ENCODE measurements around the gene FZD7.
A peak's percentile ranks its signal among the peaks of the same experiment; 100 is the strongest.

The FZD7 gene

GRCh38 chr2:202014759-202015211, 18.9 kb upstream of the FZD7 start:
- peak; percentile 74 for FAIRE-seq

DNA sequence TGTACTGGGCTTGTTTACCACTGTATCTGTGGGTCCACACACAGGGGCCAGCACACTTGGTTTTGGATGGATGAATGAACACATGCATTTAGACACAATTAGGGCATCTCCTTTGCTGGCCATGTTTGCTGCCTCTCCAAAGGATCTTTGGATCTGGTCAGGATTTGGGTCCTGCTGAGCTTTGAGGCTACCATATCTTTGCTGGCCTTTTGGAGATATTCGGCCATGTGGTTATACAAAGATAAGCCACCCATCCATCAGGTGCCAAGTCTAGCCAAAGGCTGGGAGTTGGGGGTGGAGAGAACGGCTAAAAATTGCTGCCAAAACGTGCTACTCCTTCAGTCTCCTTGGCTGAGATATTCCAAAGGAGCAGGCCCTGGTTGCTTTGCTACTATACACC, 18.2 kb upstream of the FZD7 start:
- no peak for FAIRE-seq

DNA sequence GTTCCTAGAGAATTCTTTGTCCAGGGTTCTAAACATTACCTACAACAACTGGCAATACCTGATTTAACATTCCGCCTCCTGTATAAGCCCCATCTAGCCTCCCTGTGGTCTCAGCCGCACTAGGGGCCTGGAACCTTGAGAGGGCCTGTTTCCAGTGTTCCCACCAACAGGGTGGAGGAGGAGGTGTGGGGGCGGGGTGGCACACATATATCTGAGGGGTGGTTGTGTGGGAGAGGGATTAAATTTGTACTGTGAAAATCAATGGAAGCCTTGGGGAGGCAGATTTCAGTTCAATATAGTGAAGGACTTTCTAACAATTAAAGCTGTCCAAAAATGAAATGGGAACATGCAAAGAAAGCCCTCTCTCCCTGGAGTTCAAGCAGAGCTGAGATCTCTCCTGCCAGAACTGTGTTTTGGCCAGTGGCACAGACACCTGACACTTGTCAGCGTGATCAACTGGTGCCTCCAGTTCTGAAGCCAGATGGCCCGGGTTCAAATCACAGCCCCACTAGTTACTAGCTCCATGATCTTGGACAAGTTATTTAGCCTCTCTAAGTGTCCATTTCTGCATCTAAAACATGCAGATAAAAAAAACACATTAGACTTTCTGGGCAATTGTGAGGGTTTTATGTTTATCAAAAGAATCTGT, 17.0 kb upstream of the FZD7 start:
- FAIRE-seq, result no peak

DNA sequence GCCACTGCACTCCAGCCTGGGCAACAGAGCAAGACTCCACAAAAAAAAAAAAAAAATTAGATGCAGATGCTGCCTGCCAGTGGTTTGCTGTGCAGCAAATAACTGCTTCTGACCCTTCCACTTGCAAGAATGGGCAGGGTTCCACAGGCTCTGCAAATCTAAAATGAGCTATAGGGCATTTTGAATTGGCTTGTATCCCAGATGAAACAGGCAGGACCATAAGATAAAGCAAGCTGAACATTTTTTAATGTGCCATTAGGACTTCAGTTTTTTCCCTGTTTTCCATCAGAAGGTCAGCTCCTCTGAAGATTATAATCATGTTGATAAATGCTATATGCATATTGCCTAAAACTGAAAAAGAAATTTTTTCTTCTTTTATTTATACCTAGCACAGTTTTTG, 15.7 kb upstream of the FZD7 start:
- no peak for FAIRE-seq

DNA sequence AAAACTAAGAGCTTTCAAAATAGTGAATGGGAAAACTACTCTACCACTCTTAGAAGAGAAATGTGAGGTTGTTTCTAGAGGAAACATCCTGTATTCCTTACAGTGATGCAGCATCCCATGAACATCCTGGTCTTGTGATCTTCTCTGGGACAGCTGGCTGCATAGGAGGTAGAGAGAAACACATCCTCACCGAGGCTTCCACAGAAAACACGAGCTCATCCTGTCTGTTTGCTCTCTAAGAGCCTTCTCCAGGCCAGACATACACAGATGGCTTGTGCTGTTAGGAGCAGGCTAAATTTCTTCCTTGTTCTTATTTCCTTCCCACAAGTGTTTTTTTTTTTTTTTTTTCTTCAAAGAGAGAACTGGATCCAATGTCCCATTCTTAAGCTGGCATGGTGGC, 14.7 kb upstream of the FZD7 start:
- no peak for FAIRE-seq

- FAIRE-seq, result no peak
These were observed 13.8 kb upstream of the FZD7 start for GRCh38 chr2:202019689-202020450.

GRCh38 chr2:202022755-202023154, 10.9 kb upstream of the FZD7 start:
- FAIRE-seq, result no peak

- FAIRE-seq, result no peak
These were observed 10.3 kb upstream of the FZD7 start for GRCh38 chr2:202023198-202023903.

DNA sequence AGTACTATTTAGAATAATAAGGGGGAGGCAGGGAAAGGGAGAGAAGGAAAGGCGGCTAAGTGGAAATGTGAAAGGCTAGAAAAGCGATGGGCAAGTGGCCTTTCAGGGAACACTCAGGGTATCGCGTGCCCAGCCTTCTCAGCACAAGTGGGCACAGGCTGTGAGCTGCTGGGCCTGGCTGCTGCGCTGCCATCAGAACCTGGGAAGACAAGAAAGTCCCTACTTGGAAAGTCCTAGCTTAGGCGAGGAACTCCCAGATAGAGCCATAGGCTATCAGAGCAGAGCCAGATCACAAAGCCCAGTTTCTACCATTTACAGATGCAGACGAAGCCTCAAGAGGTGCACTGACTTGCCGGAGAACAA, 9.8 kb upstream of the FZD7 start:
- no peak for FAIRE-seq

DNA sequence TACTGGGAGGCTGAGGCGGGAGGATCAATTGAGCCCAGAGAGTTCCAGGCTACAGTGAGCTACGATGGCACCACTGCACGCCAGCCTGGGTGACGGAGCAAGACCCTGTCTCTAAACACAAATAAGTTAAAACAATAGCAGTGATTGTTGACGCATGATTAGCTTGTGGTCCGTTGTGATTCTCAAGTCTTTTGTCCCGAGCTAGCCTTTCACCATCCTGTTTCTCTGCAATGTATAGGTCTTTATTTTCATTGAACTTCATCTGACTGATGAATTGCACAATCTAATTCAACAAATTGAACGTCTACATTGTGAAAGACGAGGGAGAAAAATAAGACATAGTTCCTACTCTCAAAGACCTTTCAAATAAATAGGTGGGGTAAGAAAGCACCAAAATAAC, 8.8 kb upstream of the FZD7 start:
- no peak for FAIRE-seq

DNA sequence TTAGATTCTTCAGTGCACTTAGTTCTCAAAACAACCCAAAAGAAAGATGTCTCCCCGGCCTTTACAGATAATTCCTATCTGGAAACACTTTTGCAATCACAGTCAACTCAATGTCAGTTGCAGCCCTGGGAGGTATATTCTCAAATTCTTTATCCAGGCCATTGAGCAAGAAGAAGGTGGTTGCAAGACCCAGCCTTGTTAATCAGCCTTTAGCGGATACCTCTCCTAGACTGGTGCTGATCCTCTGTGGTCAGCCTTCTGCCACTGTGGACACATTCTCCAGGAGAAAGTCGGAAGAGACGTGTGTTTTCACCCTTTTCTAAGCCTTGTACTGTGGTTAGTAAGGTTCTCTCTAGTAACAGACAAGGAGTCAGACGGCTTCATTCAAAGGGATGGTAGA, 7.8 kb upstream of the FZD7 start:
- FAIRE-seq, result no peak

DNA sequence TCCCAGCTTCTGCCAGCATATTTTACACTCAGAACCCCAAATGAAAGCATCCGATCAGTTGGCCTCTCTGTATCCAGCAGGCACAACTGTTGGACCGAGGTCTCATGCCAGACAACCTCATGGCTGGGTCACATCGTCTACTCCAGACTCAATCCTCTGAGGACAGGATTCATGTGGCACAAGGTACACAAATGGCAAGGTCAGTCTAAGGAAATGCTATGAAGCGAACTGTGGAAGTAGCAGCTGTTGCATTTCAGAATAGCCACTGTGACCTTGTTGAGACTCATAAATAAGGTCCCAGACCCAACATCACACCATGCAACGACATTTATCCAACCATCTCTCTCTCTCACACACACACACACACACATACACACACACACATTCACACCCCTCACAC, 7.1 kb upstream of the FZD7 start:
- no peak for FAIRE-seq

- no peak for FAIRE-seq
These were observed 3.0 kb upstream of the FZD7 start for GRCh38 chr2:202030691-202031090.

DNA sequence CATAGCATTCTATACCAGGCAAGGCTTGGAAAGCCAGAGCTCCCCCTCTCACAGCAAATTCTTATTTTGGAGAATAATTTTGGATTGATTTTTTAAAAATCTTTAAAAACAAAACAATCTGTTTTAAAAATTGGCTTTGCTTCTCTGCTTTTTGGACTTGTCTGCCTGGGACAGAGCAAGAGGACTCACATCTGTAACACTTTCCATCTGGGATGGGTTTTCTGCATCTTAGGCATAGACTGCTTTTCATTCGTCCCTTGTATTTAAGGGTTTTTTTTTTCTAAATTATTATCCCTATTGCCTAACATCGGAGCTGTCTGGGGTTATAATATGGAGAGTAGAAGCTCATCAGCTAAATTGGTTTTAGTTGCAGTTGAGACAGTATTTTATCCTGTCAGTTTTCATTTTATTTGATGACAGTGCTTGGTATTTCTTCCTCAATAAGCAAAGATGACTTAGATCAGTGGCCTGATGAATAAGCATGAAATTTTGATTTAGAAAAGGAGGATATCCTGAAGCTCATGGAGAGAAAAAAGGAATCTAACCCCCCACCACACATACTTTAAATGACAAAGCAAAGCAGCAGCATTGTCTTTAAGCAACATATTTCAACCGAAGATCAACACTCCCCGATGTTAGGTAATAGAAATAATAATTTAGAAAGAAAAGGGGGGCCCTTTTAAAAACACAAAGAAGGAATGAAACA, 2.3 kb upstream of the FZD7 start:
- FAIRE-seq, result no peak

DNA sequence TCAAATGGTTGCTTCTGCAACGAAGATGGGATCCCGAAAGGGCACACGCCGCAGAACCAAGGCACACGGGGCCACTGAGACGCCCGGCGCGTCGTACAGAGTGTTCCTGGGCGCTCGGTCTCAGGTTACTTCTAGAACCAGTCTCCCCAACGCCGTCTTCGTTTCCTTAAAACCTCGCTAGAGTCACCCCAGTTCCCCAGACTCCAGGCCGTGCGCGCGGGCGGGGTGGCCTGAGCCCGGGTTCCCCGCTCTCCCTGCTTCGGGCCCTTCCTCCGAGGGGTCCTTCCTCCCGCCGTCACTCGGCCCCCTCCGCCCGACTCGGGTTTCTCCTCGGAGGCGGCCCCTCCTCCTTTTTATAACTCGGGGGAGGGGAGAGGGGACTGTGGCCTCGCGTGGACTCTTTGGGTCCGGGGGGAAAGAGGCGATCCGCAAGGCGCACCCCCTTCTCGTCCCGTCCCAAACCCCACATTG, 774 bp upstream of the FZD7 start:
- no peak for FAIRE-seq

GRCh38 chr2:202034249-202035088, 814 bp downstream of the FZD7 start:
- FAIRE-seq, result no peak

DNA sequence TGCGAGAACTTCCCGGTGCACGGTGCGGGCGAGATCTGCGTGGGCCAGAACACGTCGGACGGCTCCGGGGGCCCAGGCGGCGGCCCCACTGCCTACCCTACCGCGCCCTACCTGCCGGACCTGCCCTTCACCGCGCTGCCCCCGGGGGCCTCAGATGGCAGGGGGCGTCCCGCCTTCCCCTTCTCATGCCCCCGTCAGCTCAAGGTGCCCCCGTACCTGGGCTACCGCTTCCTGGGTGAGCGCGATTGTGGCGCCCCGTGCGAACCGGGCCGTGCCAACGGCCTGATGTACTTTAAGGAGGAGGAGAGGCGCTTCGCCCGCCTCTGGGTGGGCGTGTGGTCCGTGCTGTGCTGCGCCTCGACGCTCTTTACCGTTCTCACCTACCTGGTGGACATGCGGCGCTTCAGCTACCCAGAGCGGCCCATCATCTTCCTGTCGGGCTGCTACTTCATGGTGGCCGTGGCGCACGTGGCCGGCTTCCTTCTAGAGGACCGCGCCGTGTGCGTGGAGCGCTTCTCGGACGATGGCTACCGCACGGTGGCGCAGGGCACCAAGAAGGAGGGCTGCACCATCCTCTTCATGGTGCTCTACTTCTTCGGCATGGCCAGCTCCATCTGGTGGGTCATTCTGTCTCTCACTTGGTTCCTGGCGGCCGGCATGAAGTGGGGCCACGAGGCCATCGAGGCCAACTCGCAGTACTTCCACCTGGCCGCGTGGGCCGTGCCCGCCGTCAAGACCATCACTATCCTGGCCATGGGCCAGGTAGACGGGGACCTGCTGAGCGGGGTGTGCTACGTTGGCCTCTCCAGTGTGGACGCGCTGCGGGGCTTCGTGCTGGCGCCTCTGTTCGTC, 1.7 kb downstream of the FZD7 start:
- no peak for FAIRE-seq

- no peak for FAIRE-seq
These were observed 2.3 kb downstream of the FZD7 start for GRCh38 chr2:202035941-202036372.

DNA sequence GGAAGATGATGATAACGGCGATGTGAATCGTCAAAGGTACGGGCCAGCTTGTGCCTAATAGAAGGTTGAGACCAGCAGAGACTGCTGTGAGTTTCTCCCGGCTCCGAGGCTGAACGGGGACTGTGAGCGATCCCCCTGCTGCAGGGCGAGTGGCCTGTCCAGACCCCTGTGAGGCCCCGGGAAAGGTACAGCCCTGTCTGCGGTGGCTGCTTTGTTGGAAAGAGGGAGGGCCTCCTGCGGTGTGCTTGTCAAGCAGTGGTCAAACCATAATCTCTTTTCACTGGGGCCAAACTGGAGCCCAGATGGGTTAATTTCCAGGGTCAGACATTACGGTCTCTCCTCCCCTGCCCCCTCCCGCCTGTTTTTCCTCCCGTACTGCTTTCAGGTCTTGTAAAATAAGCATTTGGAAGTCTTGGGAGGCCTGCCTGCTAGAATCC, 3.0 kb downstream of the FZD7 start:
- no peak for FAIRE-seq

DNA sequence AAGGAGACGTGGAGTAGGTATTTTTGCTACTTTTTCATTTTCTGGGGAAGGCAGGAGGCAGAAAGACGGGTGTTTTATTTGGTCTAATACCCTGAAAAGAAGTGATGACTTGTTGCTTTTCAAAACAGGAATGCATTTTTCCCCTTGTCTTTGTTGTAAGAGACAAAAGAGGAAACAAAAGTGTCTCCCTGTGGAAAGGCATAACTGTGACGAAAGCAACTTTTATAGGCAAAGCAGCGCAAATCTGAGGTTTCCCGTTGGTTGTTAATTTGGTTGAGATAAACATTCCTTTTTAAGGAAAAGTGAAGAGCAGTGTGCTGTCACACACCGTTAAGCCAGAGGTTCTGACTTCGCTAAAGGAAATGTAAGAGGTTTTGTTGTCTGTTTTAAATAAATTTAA, 3.4 kb downstream of the FZD7 start:
- FAIRE-seq, result no peak

All from endometrium (tissue), 2 donors.